Smooth muscle cell of the coronary artery (primary cell): Measurements from ENCODE around the gene GPI. TPM values are rescaled to one million over a fixed set of nuclear protein-coding genes. Genes with fewer than 3 reads are reported as not detected.

Experiments used
- total RNA-seq: library from RNA; depleted of rRNA; stranded (reverse); fragments of >200 nt; gene quantifications from 2 replicates; pipeline ENCODE4 v1.2.3, GENCODE V29; 2014; ENCODE audit warnings: low replicate concordance

GPI gene
- total RNA-seq: 171 and 208 TPM in 2 replicates

DNA sequence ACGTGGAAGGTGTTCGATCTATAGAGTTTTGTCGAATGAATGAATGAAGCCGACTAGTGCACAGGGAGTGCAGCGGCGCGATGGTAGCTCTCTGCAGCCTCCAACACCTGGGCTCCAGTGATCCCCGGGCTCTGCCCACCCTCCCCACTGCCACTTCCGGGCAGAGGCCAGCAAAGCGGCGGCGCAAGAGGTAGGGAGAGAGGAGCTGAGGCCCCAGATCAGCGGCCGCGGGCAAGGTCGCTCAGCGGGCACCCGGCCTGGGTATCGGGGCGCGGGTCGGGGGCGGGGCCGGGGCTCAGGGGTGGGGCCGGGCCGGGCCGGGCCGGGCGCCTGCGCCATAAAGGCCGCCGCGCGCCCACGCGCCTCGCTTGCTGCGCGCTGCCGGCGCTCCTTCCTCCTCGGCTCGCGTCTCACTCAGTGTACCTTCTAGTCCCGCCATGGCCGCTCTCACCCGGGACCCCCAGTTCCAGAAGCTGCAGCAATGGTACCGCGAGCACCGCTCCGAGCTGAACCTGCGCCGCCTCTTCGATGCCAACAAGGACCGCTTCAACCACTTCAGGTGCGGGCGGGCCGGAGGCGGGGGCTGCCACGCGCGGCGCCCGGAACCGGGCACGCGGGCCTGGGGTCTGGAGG is at the start of gene GPI:
GPI (plus strand) TSS at position 367 of the 633 bp plus-strand sequence; CDS start at position 438, 71 bp downstream.

DNA sequence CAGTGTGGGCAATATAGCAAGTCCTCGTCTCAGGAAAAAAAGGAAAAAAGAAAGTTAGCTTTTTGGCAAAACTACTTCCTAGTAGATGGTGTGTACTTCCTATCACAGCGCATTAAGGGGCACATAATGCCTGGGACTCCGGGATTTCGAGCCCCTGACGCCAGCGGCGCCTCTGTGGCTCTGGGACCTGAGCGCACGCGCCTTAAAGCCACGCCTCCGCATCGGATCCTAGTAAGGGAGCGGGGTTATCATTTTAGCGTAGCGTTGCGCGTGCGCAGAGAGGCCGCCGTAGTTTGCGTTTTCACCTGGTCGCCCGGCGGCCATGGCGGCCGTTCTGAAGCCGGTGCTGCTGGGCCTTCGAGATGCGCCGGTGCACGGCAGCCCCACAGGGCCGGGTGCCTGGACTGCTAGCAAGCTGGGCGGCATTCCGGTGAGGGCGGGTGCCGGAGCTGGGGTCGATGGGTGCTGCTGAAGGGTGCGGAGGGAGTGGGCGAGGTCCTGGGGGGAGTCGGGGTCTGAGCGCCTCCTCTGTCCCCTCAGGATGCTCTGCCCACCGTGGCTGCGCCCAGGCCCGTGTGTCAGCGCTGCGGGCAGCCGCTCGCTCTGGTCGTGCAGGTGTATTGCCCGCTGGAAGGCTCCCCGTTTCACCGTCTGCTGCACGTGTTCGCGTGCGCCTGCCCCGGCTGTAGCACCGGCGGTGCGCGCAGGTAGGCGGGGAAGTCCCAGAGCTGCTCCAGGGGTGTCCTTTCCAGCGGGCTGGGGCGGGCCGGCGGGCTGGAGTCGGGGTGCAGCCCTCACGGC is 39.3 kb downstream of the GPI start, which contains the start of gene PDCD2L:
PDCD2L (plus strand) TSS at position 291 of the 801 bp plus-strand sequence; CDS start at position 323, 32 bp downstream.

Other genes with a start within 250 kb of the GPI start
- gene LSM14A, start 192.7 kb upstream of the GPI start, total RNA-seq: 130 and 137 TPM in 2 replicates
- 5.5 and 16.9 TPM in 2 replicates for gene GARRE1, start 110.6 kb upstream of the GPI start, total RNA-seq
- 6.1 and 9.5 TPM in 2 replicates for gene PDCD2L, start 39.2 kb downstream of the GPI start, total RNA-seq
- gene UBA2, start 63.2 kb downstream of the GPI start, total RNA-seq: 115 and 121 TPM in 2 replicates
- gene WTIP, start 116.6 kb downstream of the GPI start, total RNA-seq: 52.2 and 91.4 TPM in 2 replicates